KMS-11 (cell line): Measurements from ENCODE around the gene UCHL3.

Experiments
- H2AFZ ChIP-seq: fragments of 200-600 bp; sonication (generic); 2 replicates; pipeline ENCODE4 v1.6.1; 2016; ENCODE audit warnings: antibody characterized with exemption, mixed run types, low read depth
- H3K27ac ChIP-seq: fragments of 200-600 bp; sonication (generic); 2 replicates; pipeline ENCODE4 v1.6.1; 2016; ENCODE audit warnings: mild to moderate bottlenecking, mixed run types
- H3K27me3 ChIP-seq: fragments of 200-600 bp; sonication (generic); 2 replicates; pipeline ENCODE4 v1.6.1; 2017; ENCODE audit warnings: mild to moderate bottlenecking, low read depth, mixed run types, moderate library complexity; ENCODE audit not compliant: insufficient read depth
- H3K36me3 ChIP-seq: fragments of 200-600 bp; sonication (generic); 2 replicates; pipeline ENCODE4 v1.6.1; 2017; ENCODE audit warnings: mild to moderate bottlenecking, mixed run types; ENCODE audit not compliant: insufficient read depth
- H3K4me1 ChIP-seq: fragments of 200-600 bp; sonication (generic); 2 replicates; pipeline ENCODE4 v1.6.1; 2016; ENCODE audit warnings: mild to moderate bottlenecking, low read depth, mixed run types; ENCODE audit not compliant: poor library complexity, severe bottlenecking
- H3K4me2 ChIP-seq: fragments of 200-600 bp; sonication (generic); 2 replicates; pipeline ENCODE4 v1.7.0; 2016; ENCODE audit warnings: mild to moderate bottlenecking, mixed run types
- H3K4me3 ChIP-seq: fragments of 200-600 bp; sonication (generic); IDR thresholded peaks from 2 replicates; pipeline ENCODE4 v1.6.1; 2017; ENCODE audit warnings: low read depth, low read length, mixed read lengths; ENCODE audit not compliant: insufficient read depth
- H3K79me2 ChIP-seq: fragments of 200-600 bp; sonication (generic); 2 replicates; pipeline ENCODE4 v1.6.1; 2016; ENCODE audit warnings: low read depth, mixed run types; ENCODE audit not compliant: insufficient read depth
- H3K9ac ChIP-seq: fragments of 200-600 bp; sonication (generic); 2 replicates; pipeline ENCODE4 v1.6.1; 2016; ENCODE audit warnings: mild to moderate bottlenecking, mixed run types
- H4K20me1 ChIP-seq: fragments of 200-600 bp; sonication (generic); 2 replicates; pipeline ENCODE4 v1.6.1; 2016; ENCODE audit warnings: mild to moderate bottlenecking, mixed run types; ENCODE audit not compliant: insufficient read depth
- CTCF ChIP-seq: fragments of 200-600 bp; sonication (generic); conservative IDR thresholded peaks from 2 replicates; pipeline ENCODE4 v1.6.1; 2017; ENCODE audit warnings: low read depth, mild to moderate bottlenecking, antibody characterized with exemption, low read length, moderate library complexity, mixed read lengths

Gene UCHL3

GRCh38 chr13:75533861-75534260, 15.7 kb upstream of the UCHL3 start:
- no peak overlapping the region for H2AFZ ChIP-seq
- no peaks in the 10 kb centered on the region for H3K79me2 ChIP-seq
- peaks cover 5% of the 10 kb centered on the region for H3K4me1 ChIP-seq
- H3K9ac ChIP-seq = no peak overlapping the region
- no peak overlapping the region for H3K4me2 ChIP-seq
- H3K4me3 ChIP-seq = no peak overlapping the region
- TF ChIP-seq CTCF = no peak
- H3K27me3 ChIP-seq = no peaks in the 10 kb centered on the region
- H4K20me1 ChIP-seq = no peaks in the 10 kb centered on the region
- no peak overlapping the region for H3K27ac ChIP-seq
- no peaks in the 10 kb centered on the region for H3K36me3 ChIP-seq

GRCh38 chr13:75537401-75538365, 11.9 kb upstream of the UCHL3 start, which contains the start of gene COMMD6:
Gene COMMD6, minus strand, starts transcription at chr13:75537841. Its CDS starts 36 bp downstream, at chr13:75537805.
- H2AFZ ChIP-seq = peak within 1 kb of the TSS; percentile 84
- H3K4me1 ChIP-seq = peaks cover 5% of the 10 kb centered on the region
- no peaks in the 10 kb centered on the region for H3K79me2 ChIP-seq
- no peaks in the 10 kb centered on the region for H3K27me3 ChIP-seq
- H3K4me3 ChIP-seq = no peak within 1 kb of the TSS
- no peaks in the 10 kb centered on the region for H4K20me1 ChIP-seq
- peak; percentile 45; the same call in 1 of the 2 replicates for TF ChIP-seq CTCF
- peak within 1 kb of the TSS; percentile 43; the same call in 1 of the 2 replicates for H3K9ac ChIP-seq
- no peak within 1 kb of the TSS for H3K27ac ChIP-seq
- no peaks in the 10 kb centered on the region for H3K36me3 ChIP-seq
- H3K4me2 ChIP-seq = peak within 1 kb of the TSS; percentile 89

GRCh38 chr13:75541287-75541686, 8.3 kb upstream of the UCHL3 start:
- no peaks in the 10 kb centered on the region for H4K20me1 ChIP-seq
- no peak overlapping the region for H3K27ac ChIP-seq
- no peak overlapping the region for H2AFZ ChIP-seq
- H3K79me2 ChIP-seq = no peaks in the 10 kb centered on the region
- peaks cover 4% of the 10 kb centered on the region for H3K4me1 ChIP-seq
- no peak for TF ChIP-seq CTCF
- H3K27me3 ChIP-seq = no peaks in the 10 kb centered on the region
- H3K9ac ChIP-seq = no peak overlapping the region
- no peaks in the 10 kb centered on the region for H3K36me3 ChIP-seq
- no peak overlapping the region for H3K4me2 ChIP-seq
- no peak overlapping the region for H3K4me3 ChIP-seq

- Histone ChIP-seq H3K27me3 (no peaks in the 10 kb centered on the region), H3K9ac (no peak overlapping the region), H3K4me3 (no peak overlapping the region), H3K4me1 (no peaks in the 10 kb centered on the region), H3K27ac (no peak overlapping the region), H3K36me3 (no peaks in the 10 kb centered on the region), H4K20me1 (no peaks in the 10 kb centered on the region), H3K4me2 (no peak overlapping the region), H2AFZ (no peak overlapping the region), H3K79me2 (no peaks in the 10 kb centered on the region)
- TF ChIP-seq CTCF = no peak
Observed at GRCh38 chr13:75541961-75542360, 7.6 kb upstream of the UCHL3 start.
